Hippocampal formation (tissue), 2 donors: ENCODE results near the gene TRMO.

Experiments
- DNase-seq, 2 donors: peaks; one replicate each; lab custom pipeline; 2025; lab: John Stamatoyannopoulos, UW

The TRMO gene

DNA sequence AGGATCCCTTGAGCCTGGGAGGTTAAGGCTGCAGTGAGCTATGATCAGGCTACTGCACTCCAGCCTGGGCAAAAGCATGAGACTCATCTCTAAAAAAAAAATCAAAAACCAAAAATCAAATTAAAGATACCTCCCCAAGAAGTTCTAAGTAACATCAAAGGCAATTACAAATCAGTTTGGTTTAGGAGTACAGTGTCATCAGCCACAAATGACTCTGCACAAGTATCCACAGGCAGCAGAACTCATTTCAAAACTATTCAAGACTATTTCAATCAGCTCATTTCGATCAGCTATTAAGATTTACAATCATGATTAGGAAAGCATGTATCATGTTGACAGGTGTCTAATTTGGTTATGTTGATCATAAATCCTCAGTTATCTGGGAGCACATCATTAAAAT lies 19.1 kb downstream of the TRMO start:
- no peak for DNase-seq

GRCh38 chr9:97900738-97901565 lies 21.3 kb downstream of the TRMO start:
- peak in 1 of 2 donors; percentile 42 for DNase-seq

- DNase-seq = no peak
These were observed 22.1 kb downstream of the TRMO start for GRCh38 chr9:97900103-97900737.

DNA sequence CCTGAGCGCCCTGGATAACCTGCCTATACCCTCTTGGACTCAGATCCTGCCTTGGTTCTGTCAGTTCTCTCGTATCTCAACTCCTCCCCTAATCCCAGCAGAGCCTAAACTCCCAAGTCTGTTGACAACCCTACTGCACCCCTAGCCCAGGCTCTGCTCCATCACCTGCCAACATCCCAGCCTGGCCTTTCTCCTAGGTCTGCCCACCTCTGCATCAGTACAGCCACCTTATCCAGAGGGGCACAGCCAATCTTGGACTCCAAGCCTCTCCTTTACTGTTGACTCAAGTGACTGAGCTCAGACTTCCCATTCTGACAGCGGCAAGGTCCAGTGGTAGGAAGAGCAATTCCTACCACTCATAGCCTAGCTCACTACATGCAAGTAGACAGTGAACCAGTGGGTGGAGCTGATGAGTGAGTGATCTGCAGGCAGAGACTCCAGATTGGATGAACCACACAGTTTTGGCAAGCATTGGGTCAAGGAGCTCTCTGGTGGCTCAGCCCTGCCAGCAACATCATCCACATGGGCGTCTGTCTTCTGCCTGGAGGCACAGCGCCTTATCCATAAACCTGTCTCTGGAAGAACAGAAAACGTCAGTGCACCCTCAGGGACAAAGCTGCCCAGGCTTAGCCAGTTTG lies 26.5 kb downstream of the TRMO start:
- DNase-seq = no peak

DNA sequence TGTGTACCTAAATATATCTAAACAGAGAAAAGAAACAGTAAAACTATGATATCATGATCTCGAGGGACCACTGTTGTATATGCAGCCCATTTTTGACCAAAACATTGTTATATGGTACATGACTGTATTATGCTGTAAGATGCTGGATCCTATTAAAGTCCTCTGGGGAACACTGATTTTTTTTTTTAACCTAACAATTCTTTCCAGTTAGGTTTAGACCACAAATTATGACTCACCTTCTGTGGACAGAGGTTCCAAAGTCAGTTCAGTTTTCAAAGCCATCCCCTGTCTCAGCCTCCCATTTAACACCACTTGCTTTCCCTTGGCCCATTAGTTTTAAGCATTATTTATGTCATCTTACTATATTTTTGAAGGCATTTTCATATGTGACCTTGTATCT lies 27.1 kb downstream of the TRMO start:
- DNase-seq = no peak

DNA sequence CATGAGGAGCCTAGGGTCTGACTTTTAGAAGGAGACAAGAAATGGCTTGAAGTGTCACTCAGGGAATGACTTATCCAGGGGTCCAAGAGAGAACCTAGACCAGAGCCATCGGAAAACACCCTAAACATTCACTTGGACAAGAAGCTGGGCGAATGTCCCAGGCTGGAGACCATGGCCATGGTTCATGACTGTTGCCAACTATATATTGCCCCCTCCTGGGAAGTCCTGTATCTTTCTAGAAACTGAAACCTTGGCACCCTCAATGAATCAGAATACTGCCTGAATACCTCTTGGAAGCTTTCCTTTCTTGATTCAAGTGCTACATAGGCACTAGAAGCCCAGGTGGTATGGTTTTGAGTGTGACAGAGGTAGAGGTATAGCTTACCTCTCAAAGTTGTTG lies 29.9 kb downstream of the TRMO start:
- no peak for DNase-seq

GRCh38 chr9:97891736-97892135 lies 30.6 kb downstream of the TRMO start:
- no peak for DNase-seq

DNA sequence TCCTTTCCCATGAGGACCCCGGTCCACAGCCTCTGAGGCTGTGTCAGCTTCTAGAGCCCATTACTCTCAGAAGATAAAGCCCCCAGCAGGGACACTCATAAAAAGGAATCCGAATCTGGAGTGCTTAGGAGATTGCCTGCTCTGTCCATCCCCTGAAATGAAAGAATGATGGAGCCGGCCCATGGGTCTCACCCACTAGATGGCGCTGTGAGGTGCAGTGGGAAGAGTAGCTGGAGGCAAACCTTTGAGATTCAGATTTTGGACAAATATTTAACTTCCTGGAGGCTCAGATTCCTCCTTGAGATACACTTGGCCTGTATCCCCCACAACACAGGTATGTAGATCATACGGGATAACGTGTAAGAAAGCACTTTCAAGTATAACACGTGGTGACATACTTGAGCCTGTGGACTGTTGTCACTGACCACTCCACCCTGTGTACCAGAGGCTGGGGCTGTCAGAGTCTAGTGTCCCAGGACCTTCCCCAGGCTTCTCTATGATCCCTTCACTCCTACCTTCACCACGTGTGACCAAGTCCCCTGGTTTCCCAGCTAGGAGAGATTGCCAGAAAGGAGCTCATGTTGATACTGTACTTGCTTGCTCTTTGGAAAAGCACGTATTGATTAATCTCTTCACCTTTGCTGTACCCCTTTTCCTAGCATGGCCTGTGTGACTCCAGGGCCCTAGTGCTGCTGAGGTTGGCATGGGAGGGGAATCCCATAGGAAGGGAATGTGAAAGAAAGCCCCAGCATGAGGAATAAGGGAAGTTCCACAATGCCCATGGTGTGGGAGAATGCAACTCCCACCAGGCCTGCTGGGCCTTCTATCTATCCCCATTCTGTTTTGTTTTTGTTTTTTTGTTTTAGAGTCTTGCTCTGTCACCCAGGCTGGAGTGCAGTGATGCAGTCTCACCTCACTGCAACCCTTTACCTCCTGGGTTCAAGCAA lies 32.1 kb downstream of the TRMO start:
- DNase-seq = no peak

GRCh38 chr9:97880336-97880735 lies 42.0 kb downstream of the TRMO start:
- no peak for DNase-seq

DNA sequence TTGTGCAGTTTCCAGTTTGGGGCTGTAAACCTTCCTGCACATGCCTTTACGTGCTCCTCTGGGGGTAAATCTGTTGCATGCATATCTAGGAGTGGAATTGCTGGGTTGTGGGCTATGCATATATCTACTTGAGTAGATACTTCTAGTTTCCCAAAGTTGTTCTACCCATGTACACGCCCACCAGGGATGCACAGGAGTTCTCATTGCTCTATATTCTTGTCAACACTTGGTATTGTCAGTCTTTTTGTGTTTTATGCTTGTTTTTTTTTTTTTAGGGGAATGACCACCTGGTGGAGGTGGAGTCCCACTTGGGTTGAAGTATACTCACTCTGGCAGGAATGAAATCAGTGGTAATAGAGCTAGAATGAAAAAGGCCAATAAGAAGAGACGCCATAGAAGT lies 46.2 kb downstream of the TRMO start:
- DNase-seq = no peak

- DNase-seq = no peak
These were observed 47.2 kb downstream of the TRMO start for GRCh38 chr9:97875111-97875510.

DNA sequence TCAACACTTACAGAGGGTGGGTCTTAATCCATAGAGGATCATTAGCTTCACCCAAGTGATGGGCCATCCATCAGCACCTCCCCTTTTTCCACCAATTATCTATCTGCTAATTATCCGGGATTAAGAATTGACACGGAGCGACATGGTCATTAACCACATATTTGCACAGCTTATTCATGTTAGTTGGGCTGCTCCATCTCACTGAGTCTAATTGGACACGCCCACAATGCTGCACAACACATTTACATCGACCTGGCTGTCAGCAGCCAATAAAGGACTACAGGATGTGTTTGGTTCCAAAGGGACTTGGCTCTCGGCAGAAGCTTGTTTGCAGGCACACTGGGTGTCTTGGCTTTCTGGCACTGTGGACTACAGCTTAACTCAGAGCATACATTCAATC lies 47.7 kb downstream of the TRMO start:
- DNase-seq = no peak

DNA sequence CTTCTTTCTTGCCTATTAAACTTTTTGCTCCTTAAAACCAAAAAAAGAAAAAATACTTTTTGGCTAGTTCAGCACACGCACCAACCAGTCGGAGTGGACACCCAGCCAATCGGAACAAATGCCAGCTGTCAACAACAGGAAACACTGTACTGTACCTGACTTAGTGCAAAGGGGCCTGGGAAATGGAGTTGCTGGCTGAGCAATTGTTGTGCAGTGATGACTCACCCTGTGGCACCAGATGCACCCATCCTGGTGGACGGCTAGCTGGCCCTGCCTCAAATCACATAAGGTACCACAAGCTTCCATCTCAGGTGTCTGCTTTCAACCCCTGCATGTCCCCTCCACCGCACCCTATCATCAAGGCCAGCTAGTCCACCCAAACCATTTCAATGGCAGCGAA lies 48.4 kb downstream of the TRMO start:
- no peak for DNase-seq

- no peak for DNase-seq
These were observed 48.9 kb downstream of the TRMO start for GRCh38 chr9:97873425-97873824.

- no peak for DNase-seq
These were observed 53.4 kb downstream of the TRMO start for GRCh38 chr9:97868859-97869258.

DNA sequence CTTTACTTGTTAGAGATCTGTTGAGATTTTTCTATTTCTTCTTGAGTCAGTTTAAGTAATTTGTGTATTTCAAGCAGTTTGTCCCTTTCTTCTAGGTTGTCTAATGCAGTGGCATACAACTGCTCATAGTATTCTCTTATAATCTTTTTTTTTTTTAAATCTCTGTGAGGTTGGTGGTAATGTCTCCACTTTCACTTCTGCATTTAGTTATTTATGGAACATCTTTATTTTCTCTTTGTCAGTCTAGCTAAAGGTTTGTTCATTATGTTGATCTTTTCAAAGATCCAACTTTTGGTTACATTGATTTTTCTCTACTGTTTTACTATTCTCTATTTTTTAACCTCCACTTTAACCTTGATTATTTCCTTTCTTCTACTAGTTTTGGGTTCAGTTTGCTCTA lies 55.5 kb downstream of the TRMO start:
- no peak for DNase-seq

DNA sequence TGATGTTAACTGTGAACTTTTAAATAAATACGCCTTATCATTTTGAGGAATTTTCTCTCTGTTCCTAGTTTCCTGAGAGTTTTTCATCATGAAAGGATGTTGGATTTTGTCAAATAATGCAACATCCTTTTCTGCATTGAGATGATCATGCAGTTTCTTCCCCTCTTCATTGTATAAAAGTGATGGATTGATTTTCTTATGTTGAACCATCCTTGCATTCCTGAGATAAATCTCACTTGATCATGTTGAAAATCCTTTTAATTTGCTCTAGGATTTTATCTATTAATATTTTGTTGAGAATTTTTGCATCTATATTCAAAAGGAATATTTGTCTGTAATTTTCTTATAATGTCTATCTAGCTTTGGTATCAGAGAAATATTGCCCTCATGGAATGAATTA lies 56.0 kb downstream of the TRMO start:
- DNase-seq = no peak

- DNase-seq = no peak
These were observed 57.9 kb downstream of the TRMO start for GRCh38 chr9:97864396-97864795.

GRCh38 chr9:97863314-97863713 lies 59.0 kb downstream of the TRMO start:
- DNase-seq = no peak

DNA sequence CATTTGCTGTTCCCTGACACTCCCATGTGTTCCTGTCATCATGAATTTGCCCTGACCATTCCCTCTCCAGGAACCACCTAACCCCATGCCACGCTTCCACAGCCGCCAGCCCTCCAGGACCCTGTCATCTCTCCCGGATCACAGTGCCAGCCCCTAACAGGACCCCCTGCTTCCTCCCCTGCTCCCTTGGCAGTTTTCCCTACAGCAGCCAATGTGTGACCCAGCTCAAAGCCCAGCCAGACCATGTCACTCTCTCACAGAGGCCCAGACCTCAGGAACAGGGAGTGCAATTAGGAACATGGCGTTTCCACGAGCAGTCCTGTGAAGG lies 61.2 kb downstream of the TRMO start:
- no peak for DNase-seq

DNA sequence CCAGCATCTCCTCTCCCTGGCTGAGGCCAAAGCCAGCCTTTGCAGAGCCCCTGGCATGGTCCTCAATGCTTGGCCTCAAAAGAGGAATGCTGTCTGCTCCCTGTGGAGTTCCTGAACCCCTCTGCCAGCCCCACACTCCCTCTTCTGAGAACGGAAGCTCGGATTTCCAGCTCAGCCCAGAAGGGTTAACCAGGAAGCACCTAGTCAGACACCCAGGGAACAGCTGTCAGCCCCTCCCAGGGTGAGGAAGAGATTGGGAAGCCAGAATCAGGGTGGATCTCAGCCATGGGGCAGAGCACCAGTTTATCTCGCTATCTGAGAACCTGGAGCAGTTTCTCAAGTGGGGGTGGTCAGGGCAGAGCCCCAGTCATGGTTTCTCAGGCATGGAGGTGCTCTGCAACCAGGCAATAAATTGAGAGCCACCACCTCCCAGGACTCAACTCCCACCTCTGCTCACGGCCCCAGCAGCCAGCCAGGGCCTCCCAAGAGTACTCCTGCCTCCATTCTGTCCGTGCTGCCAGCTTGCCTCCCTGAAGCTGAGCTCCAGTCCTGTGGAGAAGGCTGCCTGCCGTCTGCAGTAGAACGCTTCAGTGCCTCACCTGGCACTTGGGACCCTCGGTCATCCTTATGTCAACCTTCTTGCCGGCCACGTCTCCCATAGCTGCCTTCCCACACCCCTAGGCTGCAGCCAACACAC lies 61.7 kb downstream of the TRMO start:
- DNase-seq = no peak

DNA sequence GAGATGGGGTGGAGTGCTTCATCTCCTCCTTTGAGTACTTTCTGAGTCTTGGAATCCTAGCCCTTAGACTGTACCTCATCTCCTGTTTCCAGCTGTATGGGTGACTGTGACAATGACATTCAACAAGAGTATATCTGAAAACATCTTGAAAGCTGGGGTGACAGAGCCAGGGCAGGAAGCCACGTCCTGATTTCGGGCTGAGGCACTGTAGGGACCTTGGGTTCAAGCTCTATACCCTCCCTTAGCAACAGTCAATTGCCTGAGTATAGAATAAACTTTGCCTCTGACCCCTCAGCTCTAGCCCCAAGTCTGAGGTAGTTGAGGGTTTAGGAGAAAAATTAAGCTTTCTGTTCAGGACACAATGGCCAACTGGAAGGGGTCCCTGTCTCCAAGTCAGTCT lies 63.0 kb downstream of the TRMO start:
- DNase-seq = no peak
